Stimulated activated CD4-positive, alpha-beta T cell treated with anti-CD3 and anti-CD28 coated beads, Interleukin-4, amount 100 ng/mL, for 1 hour (primary cell): Measurements from ENCODE around the gene MAN2B1.
"Not testable (repeated sequence)": the region's sequence is repeated elsewhere in the genome, so short reads cannot be mapped to it uniquely, and the experiment has no call there.

Experiments
- DNase-seq: peaks from one replicate; pipeline ENCODE4 v3.0.0-alpha.2; 2020

MAN2B1 gene

GRCh38 chr19:12687496-12688196, 21.1 kb upstream of the MAN2B1 start, which contains the start of gene GNG14:
Gene GNG14 (plus strand): TSS chr19:12687998. CDS start chr19:12688049, 51 bp downstream.
- DNase-seq, result no peak

GRCh38 chr19:12685831-12686230, 19.3 kb upstream of the MAN2B1 start:
- DNase-seq, result no peak

GRCh38 chr19:12681074-12681987, 14.8 kb upstream of the MAN2B1 start, which contains the start of gene DHPS:
Gene DHPS (minus strand): TSS chr19:12681880. CDS start chr19:12681766, 114 bp downstream.
- peak; percentile 83 for DNase-seq

GRCh38 chr19:12680034-12680433, 13.5 kb upstream of the MAN2B1 start:
- DNase-seq, result no peak

- DNase-seq, result not testable (repeated sequence)
Observed at GRCh38 chr19:12678039-12678438, 11.5 kb upstream of the MAN2B1 start.

GRCh38 chr19:12676928-12677327, 10.4 kb upstream of the MAN2B1 start:
- no peak for DNase-seq

- peak; percentile 88 for DNase-seq
Observed at GRCh38 chr19:12676384-12676792, 9.8 kb upstream of the MAN2B1 start.

GRCh38 chr19:12675940-12676339, 9.4 kb upstream of the MAN2B1 start:
- DNase-seq, result no peak

- no peak for DNase-seq
Observed at GRCh38 chr19:12675399-12675798, 8.9 kb upstream of the MAN2B1 start.

- DNase-seq, result no peak
Observed at GRCh38 chr19:12672744-12673143, 6.2 kb upstream of the MAN2B1 start.

GRCh38 chr19:12670159-12670928, 3.8 kb upstream of the MAN2B1 start:
- DNase-seq, result no peak

GRCh38 chr19:12669270-12670158, 3.0 kb upstream of the MAN2B1 start:
- peak; percentile 74 for DNase-seq

- peak; percentile 70 for DNase-seq
Observed at GRCh38 chr19:12668932-12669269, 2.4 kb upstream of the MAN2B1 start.

- DNase-seq, result no peak
Observed at GRCh38 chr19:12668346-12668745, 1.8 kb upstream of the MAN2B1 start.

- no peak for DNase-seq
Observed at GRCh38 chr19:12667731-12668302, 1.3 kb upstream of the MAN2B1 start.

- DNase-seq, result peak; percentile 27
Observed at GRCh38 chr19:12665671-12666264, 774 bp downstream of the MAN2B1 start.

- DNase-seq, result peak; percentile 57
Observed at GRCh38 chr19:12665281-12665573, 1.3 kb downstream of the MAN2B1 start.

GRCh38 chr19:12664406-12665280, 1.9 kb downstream of the MAN2B1 start:
- DNase-seq, result no peak

GRCh38 chr19:12660980-12661379, 5.6 kb downstream of the MAN2B1 start:
- no peak for DNase-seq

- DNase-seq, result no peak
Observed at GRCh38 chr19:12657966-12658365, 8.6 kb downstream of the MAN2B1 start.
